Bronchial epithelial cell (primary cell): ENCODE results near the gene EFTUD2. TPM values are rescaled to one million over a fixed set of nuclear protein-coding genes. Genes with fewer than 3 reads are reported as not detected.

Experiments
- DNase-seq: peaks from one replicate; pipeline ENCODE4 v3.0.0-alpha.2; 2010; ENCODE audit warnings: low read depth
- FAIRE-seq: peaks from 2 replicates; lab custom pipeline; 2011; peaks lifted over from hg19 to GRCh38; lab: Jason Lieb, UNC
- H3K27me3 ChIP-seq: 2 replicates; pipeline ENCODE4 v1.5.1; 2011; ENCODE audit warnings: low read length; ENCODE audit not compliant: control insufficient read depth, insufficient read depth
- H3K36me3 ChIP-seq: 2 replicates; pipeline ENCODE4 v1.5.1; 2011; ENCODE audit warnings: low read length; ENCODE audit not compliant: control insufficient read depth, insufficient read depth
- H3K4me3 ChIP-seq: 2 replicates; pipeline ENCODE4 v1.5.1; 2011; ENCODE audit warnings: mild to moderate bottlenecking, low read depth, low read length, control low read depth
- total RNA-seq: library from RNA; depleted of rRNA; stranded (reverse); fragments of >200 nt; gene quantifications from 2 replicates; pipeline ENCODE4 v1.2.1, GENCODE V29; 2014
- TF ChIP-seq, protein P1 (sequence below): IDR thresholded peaks from 2 replicates; pipeline ENCODE4 v1.5.1; 2011; ENCODE audit warnings: mild to moderate bottlenecking, moderate library complexity, low read length, control low read depth, inconsistent platforms; ENCODE audit not compliant: insufficient read depth, severe bottlenecking

Gene EFTUD2
- total RNA-seq, 1 donor from 2014 or later = 91.4 TPM

DNA sequence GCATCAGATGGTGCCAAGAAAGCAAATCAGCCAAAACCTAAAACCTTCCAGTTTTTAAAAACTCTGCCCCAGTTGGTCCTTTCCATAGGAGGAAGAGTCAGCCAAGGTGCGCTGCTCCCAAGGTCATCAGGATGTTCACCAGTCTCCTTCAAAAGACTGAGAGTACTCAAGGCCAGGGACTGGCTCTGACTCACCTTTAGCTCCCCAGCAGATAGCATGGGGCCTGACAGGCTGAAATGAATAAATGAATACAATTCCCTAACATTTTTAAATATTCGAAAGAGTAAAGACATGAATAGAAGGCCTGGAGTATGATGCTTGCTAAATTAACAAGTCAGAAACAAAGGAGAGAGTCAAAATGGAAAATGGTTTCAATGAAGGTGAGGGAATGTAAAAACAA is 19.2 kb downstream of the EFTUD2 start:
- Histone ChIP-seq H3K4me3 (no peak overlapping the region), H3K36me3 (peaks cover 26% of the 10 kb centered on the region), H3K27me3 (no peaks in the 10 kb centered on the region)
- no peak for FAIRE-seq
- TF ChIP-seq, protein P1, sequence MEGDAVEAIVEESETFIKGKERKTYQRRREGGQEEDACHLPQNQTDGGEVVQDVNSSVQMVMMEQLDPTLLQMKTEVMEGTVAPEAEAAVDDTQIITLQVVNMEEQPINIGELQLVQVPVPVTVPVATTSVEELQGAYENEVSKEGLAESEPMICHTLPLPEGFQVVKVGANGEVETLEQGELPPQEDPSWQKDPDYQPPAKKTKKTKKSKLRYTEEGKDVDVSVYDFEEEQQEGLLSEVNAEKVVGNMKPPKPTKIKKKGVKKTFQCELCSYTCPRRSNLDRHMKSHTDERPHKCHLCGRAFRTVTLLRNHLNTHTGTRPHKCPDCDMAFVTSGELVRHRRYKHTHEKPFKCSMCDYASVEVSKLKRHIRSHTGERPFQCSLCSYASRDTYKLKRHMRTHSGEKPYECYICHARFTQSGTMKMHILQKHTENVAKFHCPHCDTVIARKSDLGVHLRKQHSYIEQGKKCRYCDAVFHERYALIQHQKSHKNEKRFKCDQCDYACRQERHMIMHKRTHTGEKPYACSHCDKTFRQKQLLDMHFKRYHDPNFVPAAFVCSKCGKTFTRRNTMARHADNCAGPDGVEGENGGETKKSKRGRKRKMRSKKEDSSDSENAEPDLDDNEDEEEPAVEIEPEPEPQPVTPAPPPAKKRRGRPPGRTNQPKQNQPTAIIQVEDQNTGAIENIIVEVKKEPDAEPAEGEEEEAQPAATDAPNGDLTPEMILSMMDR = no peak
- no peak for DNase-seq

GRCh38 chr17:44879376-44879775 is 19.9 kb downstream of the EFTUD2 start:
- H3K36me3 ChIP-seq = peaks cover 24% of the 10 kb centered on the region
- no peaks in the 10 kb centered on the region for H3K27me3 ChIP-seq
- FAIRE-seq = no peak
- no peak overlapping the region for H3K4me3 ChIP-seq
- TF ChIP-seq, protein P1 = no peak
- no peak for DNase-seq

GRCh38 chr17:44878627-44879221 is 20.5 kb downstream of the EFTUD2 start:
- FAIRE-seq (no peak), DNase-seq (peak; percentile 26)
- Histone ChIP-seq H3K27me3 (no peaks in the 10 kb centered on the region), H3K36me3 (peaks cover 24% of the 10 kb centered on the region), H3K4me3 (no peak overlapping the region)
- TF ChIP-seq, protein P1 = peak; percentile 56

DNA sequence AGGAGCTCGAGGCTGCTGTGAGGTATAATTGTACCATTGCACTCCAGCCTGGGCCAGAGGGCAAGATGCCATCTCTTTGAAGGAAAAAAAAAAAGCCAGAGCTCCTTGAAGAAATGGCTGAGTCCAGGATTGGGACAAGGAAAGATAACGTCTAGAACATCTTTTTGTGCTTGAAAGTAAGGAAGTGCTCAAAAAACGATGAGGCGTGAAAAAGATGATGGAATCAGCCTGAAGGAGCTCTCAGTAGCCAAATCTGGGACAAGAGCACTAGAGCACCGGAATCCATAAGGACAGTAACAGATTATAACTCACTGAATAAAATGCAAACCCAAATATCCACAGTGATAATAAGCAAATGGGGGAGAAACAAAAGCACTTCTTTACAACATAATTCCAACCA is 22.1 kb downstream of the EFTUD2 start:
- no peak for FAIRE-seq
- TF ChIP-seq, protein P1 = no peak
- peaks cover 28% of the 10 kb centered on the region for H3K36me3 ChIP-seq

GRCh38 chr17:44875761-44876160 is 23.5 kb downstream of the EFTUD2 start:
- peaks cover 26% of the 10 kb centered on the region for H3K36me3 ChIP-seq
- no peaks in the 10 kb centered on the region for H3K27me3 ChIP-seq
- no peak overlapping the region for H3K4me3 ChIP-seq
- no peak for DNase-seq
- TF ChIP-seq, protein P1 = no peak
- FAIRE-seq = no peak

More for the DNA sequence above, 22.1 kb downstream of the EFTUD2 start:
- Histone ChIP-seq H3K27me3 (no peaks in the 10 kb centered on the region), H3K4me3 (no peak overlapping the region)
- DNase-seq = no peak
